ENCODE results near the gene SLC25A34. TPM values are rescaled to one million over a fixed set of nuclear protein-coding genes. Genes with fewer than 3 reads are reported as not detected.

SLC25A34 gene
- total RNA-seq, 2 experiments from 2014 or later, result 0.76 to 0.94 TPM

GRCh38 chr1:15735304-15736037 lies 587 bp upstream of the SLC25A34 start:
- Mint-ChIP-seq H3K27me3 (no peaks in the 10 kb centered on the region), H3K27ac (no peak overlapping the region), H3K36me3 (no peaks in the 10 kb centered on the region), H3K9me3 (no peaks in the 10 kb centered on the region), H3K4me3 (no peak overlapping the region), H3K4me1 (no peaks in the 10 kb centered on the region)
- no peak for DNase-seq

GRCh38 chr1:15736892-15737261 lies 819 bp downstream of the SLC25A34 start:
- Mint-ChIP-seq H3K36me3 (no peaks in the 10 kb centered on the region), H3K4me1 (peaks cover 5% of the 10 kb centered on the region), H3K9me3 (no peaks in the 10 kb centered on the region), H3K27ac (no peak overlapping the region), H3K27me3 (no peaks in the 10 kb centered on the region), H3K4me3 (no peak overlapping the region)
- DNase-seq, result no peak

GRCh38 chr1:15737324-15738319 lies 1.6 kb downstream of the SLC25A34 start:
- H3K27me3 Mint-ChIP-seq, result no peaks in the 10 kb centered on the region
- H3K4me3 Mint-ChIP-seq, result no peak overlapping the region
- no peak for DNase-seq
- no peaks in the 10 kb centered on the region for H3K9me3 Mint-ChIP-seq
- H3K36me3 Mint-ChIP-seq, result no peaks in the 10 kb centered on the region
- no peak overlapping the region for H3K27ac Mint-ChIP-seq
- peaks cover 5% of the 10 kb centered on the region for H3K4me1 Mint-ChIP-seq

GRCh38 chr1:15738416-15739113 lies 2.5 kb downstream of the SLC25A34 start:
- Mint-ChIP-seq H3K9me3 (no peaks in the 10 kb centered on the region), H3K27ac (no peak overlapping the region)

GRCh38 chr1:15739259-15739658 lies 3.2 kb downstream of the SLC25A34 start:
- Mint-ChIP-seq H3K4me3 (no peak overlapping the region), H3K27me3 (no peaks in the 10 kb centered on the region), H3K27ac (no peak overlapping the region), H3K4me1 (peaks cover 5% of the 10 kb centered on the region), H3K9me3 (no peaks in the 10 kb centered on the region), H3K36me3 (no peaks in the 10 kb centered on the region)
- DNase-seq, result no peak

More at GRCh38 chr1:15738416-15739113, 2.5 kb downstream of the SLC25A34 start:
- H3K36me3 Mint-ChIP-seq, result no peaks in the 10 kb centered on the region
- no peak for DNase-seq
- no peaks in the 10 kb centered on the region for H3K27me3 Mint-ChIP-seq
- peaks cover 5% of the 10 kb centered on the region for H3K4me1 Mint-ChIP-seq
- H3K4me3 Mint-ChIP-seq, result no peak overlapping the region

GRCh38 chr1:15739745-15740144 lies 3.7 kb downstream of the SLC25A34 start:
- H3K9me3 Mint-ChIP-seq, result no peaks in the 10 kb centered on the region
- peaks cover 5% of the 10 kb centered on the region for H3K4me1 Mint-ChIP-seq
- H3K27me3 Mint-ChIP-seq, result no peaks in the 10 kb centered on the region
- DNase-seq, result no peak
- no peak overlapping the region for H3K27ac Mint-ChIP-seq
- no peak overlapping the region for H3K4me3 Mint-ChIP-seq
- no peaks in the 10 kb centered on the region for H3K36me3 Mint-ChIP-seq

- H3K4me1 Mint-ChIP-seq, result peaks cover 5% of the 10 kb centered on the region
- H3K9me3 Mint-ChIP-seq, result no peaks in the 10 kb centered on the region
Observed at GRCh38 chr1:15740924-15741850, 5.1 kb downstream of the SLC25A34 start.

GRCh38 chr1:15742339-15742801 lies 6.3 kb downstream of the SLC25A34 start, which contains the start of gene TMEM82:
TMEM82 (plus strand) TSS chr1:15742499; CDS start chr1:15742560, 61 bp downstream.
- H3K27me3 Mint-ChIP-seq, result no peaks in the 10 kb centered on the region

More at GRCh38 chr1:15740924-15741850, 5.1 kb downstream of the SLC25A34 start:
- peak; percentile 75 for DNase-seq
- Mint-ChIP-seq H3K27me3 (no peaks in the 10 kb centered on the region), H3K27ac (peak overlapping the region; percentile 8), H3K4me3 (no peak overlapping the region), H3K36me3 (no peaks in the 10 kb centered on the region)

GRCh38 chr1:15744122-15744679 lies 8.1 kb downstream of the SLC25A34 start:
- Mint-ChIP-seq H3K36me3 (no peaks in the 10 kb centered on the region), H3K4me3 (no peak overlapping the region), H3K9me3 (no peaks in the 10 kb centered on the region), H3K27me3 (no peaks in the 10 kb centered on the region), H3K27ac (no peak overlapping the region), H3K4me1 (peaks cover 5% of the 10 kb centered on the region)
- DNase-seq, result no peak

More at GRCh38 chr1:15742339-15742801, 6.3 kb downstream of the SLC25A34 start, which contains the start of gene TMEM82:
- H3K27ac Mint-ChIP-seq, result peak within 1 kb of the TSS; percentile 8
- H3K36me3 Mint-ChIP-seq, result no peaks in the 10 kb centered on the region
- H3K9me3 Mint-ChIP-seq, result no peaks in the 10 kb centered on the region
- H3K4me3 Mint-ChIP-seq, result no peak within 1 kb of the TSS
- peaks cover 5% of the 10 kb centered on the region for H3K4me1 Mint-ChIP-seq
- no peak for DNase-seq

- Mint-ChIP-seq H3K9me3 (no peaks in the 10 kb centered on the region), H3K27me3 (peaks cover 3% of the 10 kb centered on the region), H3K36me3 (no peaks in the 10 kb centered on the region), H3K27ac (no peak overlapping the region), H3K4me1 (no peaks in the 10 kb centered on the region), H3K4me3 (no peak overlapping the region)
- no peak for DNase-seq
Observed at GRCh38 chr1:15747378-15747777, 11.3 kb downstream of the SLC25A34 start.

- Mint-ChIP-seq H3K4me1 (no peaks in the 10 kb centered on the region), H3K27ac (no peak overlapping the region), H3K27me3 (peaks cover 8% of the 10 kb centered on the region), H3K4me3 (no peak overlapping the region), H3K9me3 (no peaks in the 10 kb centered on the region), H3K36me3 (no peaks in the 10 kb centered on the region)
- DNase-seq, result no peak
Observed at GRCh38 chr1:15748264-15748663, 12.2 kb downstream of the SLC25A34 start.

GRCh38 chr1:15748690-15749398 lies 12.8 kb downstream of the SLC25A34 start:
- Mint-ChIP-seq H3K4me3 (no peak overlapping the region), H3K4me1 (no peaks in the 10 kb centered on the region), H3K36me3 (no peaks in the 10 kb centered on the region), H3K27me3 (peaks cover 12% of the 10 kb centered on the region), H3K9me3 (no peaks in the 10 kb centered on the region), H3K27ac (no peak overlapping the region)
- no peak for DNase-seq

All from activated naive CD8-positive, alpha-beta T cell treated with anti-CD3 and anti-CD28 coated beads for 36 hours (primary cell).